Parathyroid adenoma (tissue), 2 donors: ENCODE measurements around the gene ITGA8.

ENCODE experiments used
- H2AFZ ChIP-seq: fragments of 300-600 bp; sonication (generic); one replicate; pipeline ENCODE4 v1.7.0; 2017; ENCODE audit warnings: antibody characterized with exemption, mild to moderate bottlenecking
- H3K27ac ChIP-seq: fragments of 300-600 bp; sonication (generic); one replicate; pipeline ENCODE4 v1.7.0; 2017
- H3K27me3 ChIP-seq: fragments of 300-600 bp; sonication (generic); one replicate; pipeline ENCODE4 v1.7.0; 2017; ENCODE audit warnings: low read length; ENCODE audit not compliant: control insufficient read depth, insufficient read depth
- H3K36me3 ChIP-seq: fragments of 300-600 bp; sonication (generic); one replicate; pipeline ENCODE4 v1.7.0; 2017; ENCODE audit warnings: low read length; ENCODE audit not compliant: control insufficient read depth, insufficient read depth
- H3K4me1 ChIP-seq: fragments of 300-600 bp; sonication (generic); one replicate; pipeline ENCODE4 v1.7.0; 2017; ENCODE audit warnings: control low read depth
- H3K4me2 ChIP-seq: fragments of 300-600 bp; sonication (generic); one replicate; pipeline ENCODE4 v1.7.0; 2017; ENCODE audit warnings: low read length
- H3K4me3 ChIP-seq: fragments of 300-600 bp; sonication (generic); one replicate; pipeline ENCODE4 v1.7.0; 2017; ENCODE audit warnings: low read depth, low read length
- H3K79me2 ChIP-seq: fragments of 300-600 bp; sonication (generic); one replicate; pipeline ENCODE4 v1.7.0; 2017; ENCODE audit warnings: control low read depth
- H3K9ac ChIP-seq: fragments of 300-600 bp; sonication (generic); one replicate; pipeline ENCODE4 v1.7.0; 2017; ENCODE audit warnings: mild to moderate bottlenecking
- H3K9me3 ChIP-seq: fragments of 300-600 bp; sonication (generic); one replicate; pipeline ENCODE4 v1.7.0; 2017; ENCODE audit warnings: low read length; ENCODE audit not compliant: control insufficient read depth
- TF ChIP-seq, protein P1 (sequence below): fragments of 300-600 bp; sonication (generic); IDR thresholded peaks from one replicate; pipeline ENCODE4 v1.7.0; 2017; ENCODE audit warnings: antibody characterized with exemption, mild to moderate bottlenecking
- donor health status: primary hyperparathyroidism.

ITGA8 gene

DNA sequence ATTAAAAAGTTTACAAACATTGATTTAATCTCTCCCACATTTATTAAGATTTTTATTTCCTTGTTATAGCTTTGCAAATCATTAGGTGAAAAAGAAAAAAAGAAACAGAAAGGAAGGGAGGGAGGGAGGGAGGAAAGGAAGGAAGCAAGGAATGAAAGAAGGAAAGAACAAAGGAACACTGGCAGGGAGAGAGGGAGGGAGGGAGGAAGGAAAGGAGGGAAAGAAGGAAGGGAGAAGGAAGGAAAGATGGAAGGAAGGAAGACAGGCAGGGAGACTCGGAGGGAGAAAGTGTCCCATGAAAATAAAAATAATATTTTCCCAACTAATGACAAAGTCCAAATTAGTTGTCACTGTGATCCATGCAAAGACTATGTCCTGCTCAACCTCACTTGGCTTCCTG lies 6.3 kb upstream of the ITGA8 start:
- Histone ChIP-seq H3K4me2 (no peak overlapping the region), H3K79me2 (no peaks in the 10 kb centered on the region), H3K9ac (no peak overlapping the region), H3K9me3 (no peaks in the 10 kb centered on the region), H3K4me1 (no peaks in the 10 kb centered on the region), H3K4me3 (no peak overlapping the region), H3K27ac (no peak overlapping the region), H2AFZ (no peak overlapping the region), H3K27me3 (no peaks in the 10 kb centered on the region), H3K36me3 (no peaks in the 10 kb centered on the region)
- TF ChIP-seq, protein P1, sequence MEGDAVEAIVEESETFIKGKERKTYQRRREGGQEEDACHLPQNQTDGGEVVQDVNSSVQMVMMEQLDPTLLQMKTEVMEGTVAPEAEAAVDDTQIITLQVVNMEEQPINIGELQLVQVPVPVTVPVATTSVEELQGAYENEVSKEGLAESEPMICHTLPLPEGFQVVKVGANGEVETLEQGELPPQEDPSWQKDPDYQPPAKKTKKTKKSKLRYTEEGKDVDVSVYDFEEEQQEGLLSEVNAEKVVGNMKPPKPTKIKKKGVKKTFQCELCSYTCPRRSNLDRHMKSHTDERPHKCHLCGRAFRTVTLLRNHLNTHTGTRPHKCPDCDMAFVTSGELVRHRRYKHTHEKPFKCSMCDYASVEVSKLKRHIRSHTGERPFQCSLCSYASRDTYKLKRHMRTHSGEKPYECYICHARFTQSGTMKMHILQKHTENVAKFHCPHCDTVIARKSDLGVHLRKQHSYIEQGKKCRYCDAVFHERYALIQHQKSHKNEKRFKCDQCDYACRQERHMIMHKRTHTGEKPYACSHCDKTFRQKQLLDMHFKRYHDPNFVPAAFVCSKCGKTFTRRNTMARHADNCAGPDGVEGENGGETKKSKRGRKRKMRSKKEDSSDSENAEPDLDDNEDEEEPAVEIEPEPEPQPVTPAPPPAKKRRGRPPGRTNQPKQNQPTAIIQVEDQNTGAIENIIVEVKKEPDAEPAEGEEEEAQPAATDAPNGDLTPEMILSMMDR: no peak

DNA sequence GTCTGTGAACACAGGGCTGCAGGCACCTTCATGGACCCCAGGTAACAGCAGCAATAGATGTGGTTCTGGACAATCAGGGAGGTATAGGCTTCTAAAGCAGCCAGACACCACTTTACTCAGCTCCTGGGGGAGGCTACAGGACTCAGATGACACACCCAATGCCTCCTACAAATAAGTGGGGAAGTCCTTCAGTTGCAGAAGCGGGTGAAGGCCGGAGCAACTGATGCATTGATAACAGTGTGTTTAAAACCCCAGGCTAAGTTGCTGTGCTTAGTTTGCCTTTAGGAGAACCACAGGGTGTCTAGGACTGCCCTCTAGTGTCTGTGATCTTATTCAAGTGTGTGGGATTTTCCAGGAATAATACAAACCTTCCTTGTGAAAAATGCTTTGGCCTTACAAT lies 5.9 kb upstream of the ITGA8 start:
- no peak overlapping the region for H3K27ac ChIP-seq
- H3K4me1 ChIP-seq: no peaks in the 10 kb centered on the region
- H3K4me2 ChIP-seq: peak overlapping the region; percentile 50
- no peaks in the 10 kb centered on the region for H3K9me3 ChIP-seq
- no peak overlapping the region for H3K9ac ChIP-seq
- no peak overlapping the region for H3K4me3 ChIP-seq
- TF ChIP-seq, protein P1: peak; percentile 76
- H3K36me3 ChIP-seq: no peaks in the 10 kb centered on the region
- no peaks in the 10 kb centered on the region for H3K27me3 ChIP-seq
- H2AFZ ChIP-seq: peak overlapping the region; percentile 48
- H3K79me2 ChIP-seq: no peaks in the 10 kb centered on the region

DNA sequence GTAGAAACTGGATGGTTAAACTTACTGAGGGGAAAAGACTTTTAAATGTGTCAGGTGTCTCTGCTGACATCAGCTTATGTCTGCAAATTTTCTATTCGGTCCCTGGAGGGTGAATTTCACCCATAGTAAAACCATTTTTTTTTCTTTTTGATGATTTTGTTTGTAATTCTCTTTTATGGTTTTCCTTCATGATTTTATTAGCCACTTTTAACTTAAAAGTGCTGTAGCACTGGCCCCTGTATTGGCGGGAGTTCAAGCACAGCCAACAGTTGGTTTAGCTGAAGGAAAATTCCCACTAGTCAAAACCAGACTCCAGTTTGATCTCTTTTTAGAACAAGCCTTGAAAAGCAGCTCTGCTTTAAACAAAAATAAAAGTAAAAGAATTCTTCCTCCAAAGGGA lies 5.0 kb upstream of the ITGA8 start:
- H3K9me3 ChIP-seq: no peaks in the 10 kb centered on the region
- no peaks in the 10 kb centered on the region for H3K36me3 ChIP-seq
- no peaks in the 10 kb centered on the region for H3K27me3 ChIP-seq
- TF ChIP-seq, protein P1: no peak
- H3K9ac ChIP-seq: no peak overlapping the region
- H3K4me1 ChIP-seq: no peaks in the 10 kb centered on the region
- H2AFZ ChIP-seq: no peak overlapping the region
- H3K4me2 ChIP-seq: peak overlapping the region; percentile 15
- H3K27ac ChIP-seq: no peak overlapping the region
- no peaks in the 10 kb centered on the region for H3K79me2 ChIP-seq
- no peak overlapping the region for H3K4me3 ChIP-seq

DNA sequence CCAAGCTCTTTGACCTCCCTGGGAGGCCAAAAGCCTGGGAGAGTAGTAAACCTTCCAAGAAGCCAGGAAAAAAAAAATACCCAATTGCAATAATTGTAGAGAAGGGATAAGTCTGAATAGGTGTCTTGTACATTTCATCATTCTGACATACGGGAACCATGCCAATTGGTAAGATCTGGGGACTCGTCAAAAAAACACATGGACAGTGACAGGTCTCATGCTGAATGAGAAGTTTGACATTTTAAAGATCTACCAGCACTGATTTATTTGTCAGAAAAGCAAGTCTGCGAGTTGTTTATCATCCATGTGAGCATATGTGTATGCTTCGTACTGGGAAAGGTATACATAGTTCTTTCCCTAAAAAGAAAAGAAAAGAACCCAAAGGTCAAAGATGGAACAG lies 4.1 kb upstream of the ITGA8 start:
- Histone ChIP-seq H3K36me3 (no peaks in the 10 kb centered on the region), H3K27me3 (no peaks in the 10 kb centered on the region), H3K9ac (no peak overlapping the region), H3K4me1 (no peaks in the 10 kb centered on the region), H3K9me3 (no peaks in the 10 kb centered on the region), H3K4me2 (no peak overlapping the region), H3K79me2 (no peaks in the 10 kb centered on the region), H3K4me3 (no peak overlapping the region), H3K27ac (no peak overlapping the region), H2AFZ (no peak overlapping the region)
- TF ChIP-seq, protein P1: no peak

DNA sequence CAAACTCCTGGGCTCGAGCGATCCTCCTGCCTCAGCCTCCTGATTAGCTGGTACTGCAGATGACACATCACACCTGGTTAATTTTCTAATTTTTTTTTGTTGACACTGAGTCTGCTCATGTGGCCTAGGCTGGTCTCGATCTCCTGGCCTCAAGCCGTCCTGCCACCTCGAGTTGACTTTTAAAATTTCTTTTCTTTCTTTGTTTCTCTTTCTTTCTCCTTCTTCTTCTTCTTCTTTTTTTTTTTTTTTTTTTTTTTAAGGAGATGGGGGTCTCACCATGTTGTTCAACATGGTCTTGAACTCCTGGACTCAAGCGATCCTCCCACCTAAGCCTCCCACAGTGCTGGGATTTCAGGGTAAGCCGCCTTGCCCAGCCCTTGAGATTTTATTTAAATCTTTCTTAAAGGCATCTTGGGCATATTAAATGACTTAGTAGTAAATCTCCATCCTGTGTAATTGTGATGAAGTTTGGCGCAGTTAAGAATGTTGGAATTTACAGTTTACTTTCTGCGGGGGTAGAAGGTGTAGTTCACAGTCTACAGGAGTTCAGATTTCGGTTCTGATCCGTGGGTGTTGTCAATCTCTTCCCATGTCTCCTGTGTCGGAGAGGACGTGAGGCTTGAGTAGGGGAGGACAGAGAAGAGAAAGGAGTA lies 1.0 kb upstream of the ITGA8 start:
- TF ChIP-seq, protein P1: no peak
- Histone ChIP-seq H3K79me2 (no peaks in the 10 kb centered on the region), H3K4me3 (peak overlapping the region; percentile 53), H3K4me1 (no peaks in the 10 kb centered on the region), H3K4me2 (no peak overlapping the region), H2AFZ (no peak overlapping the region), H3K27me3 (no peaks in the 10 kb centered on the region), H3K9ac (no peak overlapping the region), H3K27ac (no peak overlapping the region), H3K9me3 (no peaks in the 10 kb centered on the region), H3K36me3 (no peaks in the 10 kb centered on the region)
